Liver (tissue), 9 donors: ENCODE results near the gene GPR31. TPM values are rescaled to one million over a fixed set of nuclear protein-coding genes. Genes with fewer than 3 reads are reported as not detected.

Source experiments
- DNase-seq: peaks from one replicate; pipeline ENCODE4 v3.0.0-alpha.2; 2017; ENCODE audit warnings: low spot score
- H3K27ac ChIP-seq, 2 donors: one replicate each; pipeline ENCODE4 v1.7.0; 2013; ENCODE audit warnings: inconsistent platforms in 2 of 2, low read length in 2 of 2, control low read depth in 1 of 2, low read depth in 1 of 2, mild to moderate bottlenecking in 1 of 2
- H3K27me3 ChIP-seq, 4 donors: one replicate each; pipeline versions ENCODE4 v1.6.1 to v1.7.0; 2013; ENCODE audit warnings: low read length in 3 of 4, inconsistent platforms in 1 of 4, mild to moderate bottlenecking in 1 of 4, moderate library complexity in 1 of 4; ENCODE audit not compliant: control insufficient read depth in 4 of 4, insufficient read depth in 4 of 4
- H3K36me3 ChIP-seq, 4 donors: one replicate each; pipeline versions ENCODE4 v1.6.1 to v1.7.0; 2013; ENCODE audit warnings: low read length in 3 of 4, mild to moderate bottlenecking in 3 of 4, low read depth in 1 of 4, moderate library complexity in 1 of 4; ENCODE audit not compliant: control insufficient read depth in 4 of 4, insufficient read depth in 3 of 4
- H3K4me1 ChIP-seq, 4 donors: one replicate each; pipeline versions ENCODE4 v1.6.1 to v1.7.0; 2013; ENCODE audit warnings: low read length in 3 of 4, mild to moderate bottlenecking in 3 of 4, moderate library complexity in 1 of 4; ENCODE audit not compliant: control insufficient read depth in 4 of 4, insufficient read depth in 4 of 4
- H3K4me3 ChIP-seq, 3 donors: one replicate each; pipeline versions ENCODE4 v1.6.1 to v1.7.0; 2013; ENCODE audit warnings: low read length in 3 of 3, control low read depth in 1 of 3, low read depth in 1 of 3, mild to moderate bottlenecking in 1 of 3
- H3K9ac ChIP-seq, 2 donors: one replicate each; pipeline ENCODE4 v1.7.0; 2013; ENCODE audit warnings: low read length in 2 of 2, mild to moderate bottlenecking in 2 of 2, moderate library complexity in 2 of 2, control low read depth in 1 of 2, low read depth in 1 of 2
- H3K9me3 ChIP-seq, 4 donors: one replicate each; pipeline versions ENCODE4 v1.6.1 to v1.7.0; 2013; ENCODE audit warnings: low read length in 3 of 4; ENCODE audit not compliant: control insufficient read depth in 4 of 4
- FOXA1 ChIP-seq: IDR thresholded peaks from 2 replicates; pipeline ENCODE4 v1.6.1; 2016; ENCODE audit warnings: antibody characterized with exemption
- FOXA2 ChIP-seq: IDR thresholded peaks from 2 replicates; pipeline ENCODE4 v1.6.1; 2016; ENCODE audit warnings: antibody characterized with exemption
- GABPA ChIP-seq, 2 donors: IDR thresholded peaks in 1 of 2; conservative IDR thresholded peaks in 1 of 2; 2 replicates each; pipeline ENCODE4 v1.6.1; 2016; ENCODE audit warnings: antibody characterized with exemption in 2 of 2, mild to moderate bottlenecking in 1 of 2, moderate library complexity in 1 of 2
- HNF4A ChIP-seq, 2 donors: conservative IDR thresholded peaks; 2 replicates each; pipeline ENCODE4 v1.6.1; 2016; ENCODE audit warnings: antibody characterized with exemption in 2 of 2, mild to moderate bottlenecking in 2 of 2
- HNF4G ChIP-seq: IDR thresholded peaks from 2 replicates; pipeline ENCODE4 v1.6.1; 2016; ENCODE audit warnings: antibody characterized with exemption
- NR2F2 ChIP-seq: IDR thresholded peaks from 2 replicates; pipeline ENCODE4 v1.6.1; 2016; ENCODE audit warnings: antibody characterized with exemption
- RAD21 ChIP-seq, 2 donors: IDR thresholded peaks; 2 replicates each; pipeline ENCODE4 v1.6.1; 2016; ENCODE audit warnings: antibody characterized with exemption in 2 of 2, mild to moderate bottlenecking in 2 of 2
- RXRA ChIP-seq, 2 donors: IDR thresholded peaks; 2 replicates each; pipeline ENCODE4 v1.6.1; 2017 to 2018; ENCODE audit warnings: antibody characterized with exemption in 2 of 2, mild to moderate bottlenecking in 1 of 2
- SP1 ChIP-seq: IDR thresholded peaks from 2 replicates; pipeline ENCODE4 v1.6.1; 2018; ENCODE audit warnings: antibody characterized with exemption, mild to moderate bottlenecking
- TAF1 ChIP-seq: conservative IDR thresholded peaks from 2 replicates; pipeline ENCODE4 v1.6.1; 2016; ENCODE audit warnings: antibody characterized with exemption, mild to moderate bottlenecking
- ZBTB33 ChIP-seq: IDR thresholded peaks from 2 replicates; pipeline ENCODE4 v1.6.1; 2016; ENCODE audit warnings: antibody characterized with exemption
- WGBS: extraction: QIAGEN DNeasy Blood & Tissue Kit; methylation state at CpG from one replicate; pipeline ENCODE4 v1.1.7; 2013; 5-methylcytosine and 5-hydroxymethylcytosine counted together
- polyA plus RNA-seq, 2 donors: library from polyadenylated mRNA; stranded (reverse) in 1 of 2; unstranded in 1 of 2; fragments of 200-250 nt in 1 of 2; fragments of >200 nt in 1 of 2; fragmentation: Nextera tagmentation in 1 of 2; extraction: Ambion mirVana in 1 of 2; gene quantifications; one replicate each; pipeline versions ENCODE4 v1.2.1 to v1.2.3, GENCODE V29; 2013 to 2015
- total RNA-seq, 2 donors: library from RNA; depleted of rRNA; stranded (reverse); fragments of >200 nt; gene quantifications; one replicate each; pipeline ENCODE4 v1.2.3, GENCODE V29; 2014
- TF ChIP-seq, protein P1 (sequence below): IDR thresholded peaks from 2 replicates; pipeline ENCODE4 v1.6.1; 2016; ENCODE audit warnings: antibody characterized with exemption, mild to moderate bottlenecking
- TF ChIP-seq, protein P2 (sequence below): IDR thresholded peaks from 2 replicates; pipeline ENCODE4 v1.6.1; 2016; ENCODE audit warnings: antibody characterized with exemption
- TF ChIP-seq, protein P3 (sequence below): fragments of 150-350 bp; IDR thresholded peaks from 2 replicates; pipeline ENCODE4 v1.5.1; 2017; ENCODE audit warnings: improper control_type of control experiment, low read depth, low read length; ENCODE audit not compliant: missing input control
- donor health status: healthy.
- donor health status: healthy.
- donor health status: healthy.
- donor health status: healthy.
- donor health status: healthy.

Gene GPR31
- total and polyA plus RNA-seq, 4 donors = not detected

DNA sequence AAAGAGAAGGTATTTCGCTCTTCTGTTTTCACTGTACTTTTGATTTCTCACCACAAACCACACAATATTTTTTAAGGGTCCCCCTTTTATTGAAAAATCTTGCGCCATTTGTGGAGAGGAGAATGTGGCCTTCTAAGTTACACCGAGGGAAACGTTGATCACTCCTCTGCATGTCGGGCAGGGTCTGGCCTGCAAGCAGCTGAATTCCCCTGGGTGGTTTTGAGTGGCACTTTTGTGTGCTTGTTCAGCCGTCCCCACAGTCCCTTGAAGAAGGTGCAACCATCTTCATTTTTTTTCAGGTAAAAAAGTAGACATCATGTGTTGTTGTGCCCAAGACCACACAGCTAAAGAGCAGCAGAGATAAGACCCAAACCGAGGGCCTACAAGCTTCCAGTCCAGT lies 6.1 kb downstream of the GPR31 start:
- H3K27me3 ChIP-seq = no peaks in the 10 kb centered on the region
- no peaks in the 10 kb centered on the region for H3K36me3 ChIP-seq
- WGBS = 89% methylated on average over 7 of the region's 7 CpGs
- no peak for DNase-seq
- no peaks in the 10 kb centered on the region for H3K4me1 ChIP-seq
- no peak overlapping the region for H3K27ac ChIP-seq
- H3K9me3 ChIP-seq = no peaks in the 10 kb centered on the region
- H3K9ac ChIP-seq = no peak overlapping the region
- TF ChIP-seq HNF4G (no peak), NR2F2 (no peak)
- H3K4me3 ChIP-seq = no peak overlapping the region

- H3K9ac ChIP-seq = no peak overlapping the region
- H3K9me3 ChIP-seq = no peaks in the 10 kb centered on the region
- no peaks in the 10 kb centered on the region for H3K36me3 ChIP-seq
- no peak overlapping the region for H3K27ac ChIP-seq
- TF ChIP-seq ZBTB33 (no peak), SP1 (no peak), RAD21 (IDR thresholded peaks at IDR 0.05) (no peak), GABPA (IDR thresholded peaks at IDR 0.05 in 1 of 2, conservative IDR thresholded peaks at IDR 0.05 in 1 of 2) (no peak), FOXA2 (no peak), FOXA1 (no peak), RXRA (IDR thresholded peaks at IDR 0.05) (no peak), HNF4A (conservative IDR thresholded peaks at IDR 0.05) (no peak), TAF1 (no peak), NR2F2 (no peak)
- TF ChIP-seq, protein P1, sequence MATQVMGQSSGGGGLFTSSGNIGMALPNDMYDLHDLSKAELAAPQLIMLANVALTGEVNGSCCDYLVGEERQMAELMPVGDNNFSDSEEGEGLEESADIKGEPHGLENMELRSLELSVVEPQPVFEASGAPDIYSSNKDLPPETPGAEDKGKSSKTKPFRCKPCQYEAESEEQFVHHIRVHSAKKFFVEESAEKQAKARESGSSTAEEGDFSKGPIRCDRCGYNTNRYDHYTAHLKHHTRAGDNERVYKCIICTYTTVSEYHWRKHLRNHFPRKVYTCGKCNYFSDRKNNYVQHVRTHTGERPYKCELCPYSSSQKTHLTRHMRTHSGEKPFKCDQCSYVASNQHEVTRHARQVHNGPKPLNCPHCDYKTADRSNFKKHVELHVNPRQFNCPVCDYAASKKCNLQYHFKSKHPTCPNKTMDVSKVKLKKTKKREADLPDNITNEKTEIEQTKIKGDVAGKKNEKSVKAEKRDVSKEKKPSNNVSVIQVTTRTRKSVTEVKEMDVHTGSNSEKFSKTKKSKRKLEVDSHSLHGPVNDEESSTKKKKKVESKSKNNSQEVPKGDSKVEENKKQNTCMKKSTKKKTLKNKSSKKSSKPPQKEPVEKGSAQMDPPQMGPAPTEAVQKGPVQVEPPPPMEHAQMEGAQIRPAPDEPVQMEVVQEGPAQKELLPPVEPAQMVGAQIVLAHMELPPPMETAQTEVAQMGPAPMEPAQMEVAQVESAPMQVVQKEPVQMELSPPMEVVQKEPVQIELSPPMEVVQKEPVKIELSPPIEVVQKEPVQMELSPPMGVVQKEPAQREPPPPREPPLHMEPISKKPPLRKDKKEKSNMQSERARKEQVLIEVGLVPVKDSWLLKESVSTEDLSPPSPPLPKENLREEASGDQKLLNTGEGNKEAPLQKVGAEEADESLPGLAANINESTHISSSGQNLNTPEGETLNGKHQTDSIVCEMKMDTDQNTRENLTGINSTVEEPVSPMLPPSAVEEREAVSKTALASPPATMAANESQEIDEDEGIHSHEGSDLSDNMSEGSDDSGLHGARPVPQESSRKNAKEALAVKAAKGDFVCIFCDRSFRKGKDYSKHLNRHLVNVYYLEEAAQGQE = no peak
- TF ChIP-seq, protein P2, sequence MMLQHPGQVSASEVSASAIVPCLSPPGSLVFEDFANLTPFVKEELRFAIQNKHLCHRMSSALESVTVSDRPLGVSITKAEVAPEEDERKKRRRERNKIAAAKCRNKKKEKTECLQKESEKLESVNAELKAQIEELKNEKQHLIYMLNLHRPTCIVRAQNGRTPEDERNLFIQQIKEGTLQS = no peak
- TF ChIP-seq, protein P3, sequence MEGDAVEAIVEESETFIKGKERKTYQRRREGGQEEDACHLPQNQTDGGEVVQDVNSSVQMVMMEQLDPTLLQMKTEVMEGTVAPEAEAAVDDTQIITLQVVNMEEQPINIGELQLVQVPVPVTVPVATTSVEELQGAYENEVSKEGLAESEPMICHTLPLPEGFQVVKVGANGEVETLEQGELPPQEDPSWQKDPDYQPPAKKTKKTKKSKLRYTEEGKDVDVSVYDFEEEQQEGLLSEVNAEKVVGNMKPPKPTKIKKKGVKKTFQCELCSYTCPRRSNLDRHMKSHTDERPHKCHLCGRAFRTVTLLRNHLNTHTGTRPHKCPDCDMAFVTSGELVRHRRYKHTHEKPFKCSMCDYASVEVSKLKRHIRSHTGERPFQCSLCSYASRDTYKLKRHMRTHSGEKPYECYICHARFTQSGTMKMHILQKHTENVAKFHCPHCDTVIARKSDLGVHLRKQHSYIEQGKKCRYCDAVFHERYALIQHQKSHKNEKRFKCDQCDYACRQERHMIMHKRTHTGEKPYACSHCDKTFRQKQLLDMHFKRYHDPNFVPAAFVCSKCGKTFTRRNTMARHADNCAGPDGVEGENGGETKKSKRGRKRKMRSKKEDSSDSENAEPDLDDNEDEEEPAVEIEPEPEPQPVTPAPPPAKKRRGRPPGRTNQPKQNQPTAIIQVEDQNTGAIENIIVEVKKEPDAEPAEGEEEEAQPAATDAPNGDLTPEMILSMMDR = no peak
- no peaks in the 10 kb centered on the region for H3K27me3 ChIP-seq
- WGBS = 88% methylated on average over 6 of the region's 6 CpGs
- no peak for DNase-seq
- H3K4me3 ChIP-seq = no peak overlapping the region
- H3K4me1 ChIP-seq = no peaks in the 10 kb centered on the region
Measured at GRCh38 chr6:167150941-167151549, 6.7 kb downstream of the GPR31 start.
